Mucosa of rectum (tissue), 2 donors: ENCODE data around the gene CLK3.

Experiments used
- H3K27ac ChIP-seq, 2 donors: one replicate each; pipeline ENCODE4 v1.7.0; 2013; ENCODE audit warnings: inconsistent platforms in 2 of 2, low read depth in 2 of 2, low read length in 2 of 2
- H3K27me3 ChIP-seq, 2 donors: one replicate each; pipeline ENCODE4 v1.7.0; 2013; ENCODE audit warnings: low read length in 2 of 2; ENCODE audit not compliant: control insufficient read depth in 2 of 2, insufficient read depth in 2 of 2
- H3K36me3 ChIP-seq, 2 donors: one replicate each; pipeline ENCODE4 v1.7.0; 2013; ENCODE audit warnings: low read length in 2 of 2; ENCODE audit not compliant: control insufficient read depth in 2 of 2, insufficient read depth in 2 of 2
- H3K4me1 ChIP-seq, 2 donors: one replicate each; pipeline ENCODE4 v1.7.0; 2013; ENCODE audit warnings: low read length in 2 of 2, mild to moderate bottlenecking in 1 of 2; ENCODE audit not compliant: control insufficient read depth in 2 of 2, insufficient read depth in 2 of 2
- H3K4me3 ChIP-seq, 2 donors: one replicate each; pipeline ENCODE4 v1.7.0; 2013; ENCODE audit warnings: low read length in 2 of 2
- H3K9ac ChIP-seq, 2 donors: one replicate each; pipeline ENCODE4 v1.7.0; 2013; ENCODE audit warnings: low read length in 2 of 2, low read depth in 1 of 2, mild to moderate bottlenecking in 1 of 2
- H3K9me3 ChIP-seq, 2 donors: one replicate each; pipeline ENCODE4 v1.7.0; 2013; ENCODE audit warnings: low read length in 2 of 2; ENCODE audit not compliant: control insufficient read depth in 2 of 2
- donor health status: healthy.
- donor health status: Normal muscosa, but diverticular disease.

CLK3 gene

GRCh38 chr15:74619916-74620635 lies 4.4 kb downstream of the CLK3 start:
- Histone ChIP-seq H3K4me1 (peaks cover 27% of the 10 kb centered on the region in 2 donors), H3K4me3 (no peak overlapping the region), H3K9ac (no peak overlapping the region), H3K27ac (no peak overlapping the region), H3K36me3 (peaks cover 60 to 62% of the 10 kb centered on the region in 2 donors), H3K9me3 (no peaks in the 10 kb centered on the region), H3K27me3 (no peaks in the 10 kb centered on the region)

GRCh38 chr15:74620636-74621545 lies 5.3 kb downstream of the CLK3 start:
- Histone ChIP-seq H3K4me1 (peaks cover 27% of the 10 kb centered on the region in 2 donors), H3K27me3 (no peaks in the 10 kb centered on the region), H3K4me3 (no peak overlapping the region), H3K9me3 (no peaks in the 10 kb centered on the region), H3K36me3 (peaks cover 68 to 70% of the 10 kb centered on the region in 2 donors), H3K27ac (no peak overlapping the region), H3K9ac (no peak overlapping the region)

DNA sequence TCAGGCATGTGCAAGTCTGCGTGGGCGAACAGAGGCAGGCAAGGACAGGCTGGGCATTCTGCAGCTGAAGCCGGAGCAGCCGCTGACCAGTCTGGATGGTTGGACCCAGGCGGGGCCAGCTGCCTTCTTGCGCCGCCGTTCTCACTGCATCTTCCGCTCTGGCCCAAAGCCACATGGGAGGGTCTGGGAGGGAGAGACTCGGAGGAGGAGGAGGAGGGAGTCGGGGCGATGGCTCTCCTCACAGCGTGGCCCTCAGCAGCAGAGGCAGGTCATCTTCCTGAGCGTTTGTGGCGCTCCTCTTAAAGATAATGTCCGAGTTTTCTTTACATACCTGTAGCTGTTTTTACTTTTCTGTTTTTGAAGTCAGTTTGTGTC lies 5.9 kb downstream of the CLK3 start:
- Histone ChIP-seq H3K27ac (no peak overlapping the region), H3K4me3 (no peak overlapping the region), H3K9me3 (no peaks in the 10 kb centered on the region), H3K36me3 (peaks cover 74 to 77% of the 10 kb centered on the region in 2 donors), H3K9ac (no peak overlapping the region), H3K27me3 (no peaks in the 10 kb centered on the region), H3K4me1 (peaks cover 26 to 31% of the 10 kb centered on the region in 2 donors)

- Histone ChIP-seq H3K4me3 (no peak overlapping the region), H3K27ac (no peak overlapping the region), H3K27me3 (no peaks in the 10 kb centered on the region), H3K9me3 (no peaks in the 10 kb centered on the region), H3K9ac (no peak overlapping the region), H3K36me3 (peaks cover 78 to 81% of the 10 kb centered on the region in 2 donors), H3K4me1 (peaks cover 22 to 28% of the 10 kb centered on the region in 2 donors)
Measured at GRCh38 chr15:74621936-74622335, 6.3 kb downstream of the CLK3 start.

GRCh38 chr15:74622758-74623157 lies 7.1 kb downstream of the CLK3 start:
- no peaks in the 10 kb centered on the region for H3K9me3 ChIP-seq
- H3K4me3 ChIP-seq: no peak overlapping the region
- no peak overlapping the region for H3K27ac ChIP-seq
- H3K27me3 ChIP-seq: no peaks in the 10 kb centered on the region
- H3K9ac ChIP-seq: no peak overlapping the region
- H3K4me1 ChIP-seq: peaks cover 14 to 20% of the 10 kb centered on the region in 2 donors
- peaks cover 87 to 89% of the 10 kb centered on the region in 2 donors for H3K36me3 ChIP-seq

GRCh38 chr15:74624020-74624602 lies 8.5 kb downstream of the CLK3 start:
- Histone ChIP-seq H3K9ac (no peak overlapping the region), H3K27ac (no peak overlapping the region), H3K4me1 (peaks cover 5 to 11% of the 10 kb centered on the region in 2 donors)

GRCh38 chr15:74625693-74626092 lies 10.1 kb downstream of the CLK3 start:
- H3K9ac ChIP-seq: no peak overlapping the region
- peaks cover 5 to 11% of the 10 kb centered on the region in 2 donors for H3K4me1 ChIP-seq
- H3K36me3 ChIP-seq: peaks cover 93 to 96% of the 10 kb centered on the region in 2 donors
- no peak overlapping the region for H3K4me3 ChIP-seq
- no peaks in the 10 kb centered on the region for H3K27me3 ChIP-seq
- no peak overlapping the region for H3K27ac ChIP-seq
- no peaks in the 10 kb centered on the region for H3K9me3 ChIP-seq

More at GRCh38 chr15:74624020-74624602, 8.5 kb downstream of the CLK3 start:
- H3K36me3 ChIP-seq: peaks cover 100% of the 10 kb centered on the region in 2 donors
- no peak overlapping the region for H3K4me3 ChIP-seq
- H3K27me3 ChIP-seq: no peaks in the 10 kb centered on the region
- no peaks in the 10 kb centered on the region for H3K9me3 ChIP-seq

GRCh38 chr15:74626336-74626735 lies 10.7 kb downstream of the CLK3 start:
- no peak overlapping the region for H3K9ac ChIP-seq
- peaks cover 94 to 95% of the 10 kb centered on the region in 2 donors for H3K36me3 ChIP-seq
- peaks cover under 1 to 8% of the 10 kb centered on the region in 2 donors for H3K4me1 ChIP-seq
- H3K9me3 ChIP-seq: no peaks in the 10 kb centered on the region
- H3K27me3 ChIP-seq: no peaks in the 10 kb centered on the region
- no peak overlapping the region for H3K4me3 ChIP-seq
- peak overlapping the region in 1 of 2 donors; percentile 52 for H3K27ac ChIP-seq

GRCh38 chr15:74626752-74627692 lies 11.4 kb downstream of the CLK3 start:
- H3K9me3 ChIP-seq: no peaks in the 10 kb centered on the region
- H3K27me3 ChIP-seq: no peaks in the 10 kb centered on the region
- H3K4me1 ChIP-seq: peaks cover 0 to 8% of the 10 kb centered on the region in 2 donors
- no peak overlapping the region for H3K4me3 ChIP-seq
- peak overlapping the region in 1 of 2 donors; percentile 67 for H3K27ac ChIP-seq
- H3K36me3 ChIP-seq: peaks cover 91 to 95% of the 10 kb centered on the region in 2 donors
- no peak overlapping the region for H3K9ac ChIP-seq
